RPMI7951 (cell line): ENCODE data around the gene LIPA. TPM values are rescaled to one million over a fixed set of nuclear protein-coding genes. Genes with fewer than 3 reads are reported as not detected.
"Not testable (repeated sequence)": the region's sequence is repeated elsewhere in the genome, so short reads cannot be mapped to it uniquely, and the experiment has no call there.

Source experiments
- DNase-seq: peaks from one replicate; pipeline ENCODE4 v3.0.0-alpha.2; 2012; ENCODE audit warnings: low read depth
- total RNA-seq: library from RNA; depleted of rRNA; stranded (reverse); fragments of >200 nt; shearing (Covaris generic); gene quantifications from 2 replicates; pipeline ENCODE4 v1.2.3, GENCODE V29; 2014; rRNA removed

Gene LIPA
- 57.1 and 74.7 TPM in 2 replicates for total RNA-seq

DNA sequence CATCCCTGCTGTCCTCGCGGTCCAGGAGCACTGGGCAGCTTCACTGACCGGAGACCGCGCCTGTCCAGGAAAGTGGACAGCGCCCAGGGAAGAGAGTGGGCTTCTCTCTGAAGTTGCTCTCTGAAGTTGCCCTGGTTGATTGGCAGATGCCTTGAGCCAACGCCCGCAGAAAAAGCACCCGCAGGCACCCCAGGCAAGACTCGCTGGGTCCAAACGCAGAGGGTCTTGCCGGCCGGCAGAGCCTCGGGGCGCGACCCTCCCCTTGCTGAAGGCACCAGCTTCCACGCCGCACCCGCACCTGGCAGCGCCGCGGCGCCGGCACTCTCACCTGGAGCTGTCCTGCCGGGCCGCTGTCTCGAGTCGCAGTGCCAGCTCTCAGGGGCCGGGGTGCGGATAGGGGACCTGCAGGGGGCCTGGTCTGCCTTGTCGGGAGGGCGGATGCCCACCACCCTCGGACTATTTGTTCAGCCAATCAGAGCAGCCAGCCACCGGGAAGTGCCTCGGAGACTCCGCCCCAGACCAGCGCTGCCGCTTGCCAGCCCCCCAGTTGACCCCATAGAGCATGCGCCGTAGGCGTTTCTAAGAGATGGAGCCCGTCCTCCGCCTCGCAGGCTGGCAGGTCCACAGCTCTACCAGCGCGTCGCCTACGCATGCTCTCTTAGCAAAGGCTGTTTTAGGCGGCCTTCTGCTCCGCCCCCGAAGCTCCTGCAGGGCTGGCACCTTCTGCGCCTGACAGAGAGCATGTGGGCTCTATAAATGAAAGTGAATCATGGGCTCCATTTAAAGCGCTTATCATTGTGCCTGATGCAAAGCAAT is at the start of gene LIPA:
TSS of gene LIPA (minus strand) at position 367 of the 816 bp plus-strand sequence. CDS start 4,127 bp downstream, outside the sequence.
- peak; percentile 97 for DNase-seq

DNA sequence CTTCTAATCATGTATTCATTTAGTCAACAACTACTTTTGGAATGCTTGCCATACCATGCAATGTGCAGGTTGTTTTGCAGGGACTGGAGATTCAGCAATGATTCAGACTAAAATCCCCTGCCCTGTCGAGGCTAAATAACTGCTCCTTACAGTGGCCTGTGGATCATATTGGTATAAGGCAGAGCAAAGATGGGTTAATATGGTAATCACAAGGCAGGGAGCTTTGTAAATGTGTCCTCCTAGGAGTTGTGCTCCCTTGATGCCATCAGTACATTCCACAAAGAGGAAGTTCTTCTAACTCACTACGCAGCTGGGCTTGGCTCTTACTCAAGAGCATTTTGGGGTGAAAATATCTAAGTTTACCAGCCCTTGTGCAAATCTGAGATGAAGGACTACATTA is 49.7 kb upstream of the LIPA start:
- peak; percentile 27 for DNase-seq

DNA sequence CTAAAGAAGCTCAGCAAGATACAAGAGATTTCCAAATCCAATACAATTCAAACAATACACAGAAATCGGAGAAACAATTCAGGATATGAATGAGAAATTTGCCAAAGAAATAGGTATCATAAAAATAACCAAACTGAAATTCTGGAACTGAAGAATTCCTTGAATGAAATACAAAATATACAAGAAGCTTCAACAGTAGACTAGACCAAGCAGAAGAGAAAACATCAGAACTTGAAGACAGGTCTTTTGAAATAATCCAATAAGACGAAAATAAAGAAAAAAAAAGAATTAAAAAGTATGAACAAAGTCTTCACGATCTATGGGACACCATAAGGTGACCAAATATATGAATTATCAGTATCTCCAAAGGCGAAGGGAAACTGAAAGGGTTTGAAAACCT is 47.5 kb upstream of the LIPA start:
- DNase-seq, result no peak

DNA sequence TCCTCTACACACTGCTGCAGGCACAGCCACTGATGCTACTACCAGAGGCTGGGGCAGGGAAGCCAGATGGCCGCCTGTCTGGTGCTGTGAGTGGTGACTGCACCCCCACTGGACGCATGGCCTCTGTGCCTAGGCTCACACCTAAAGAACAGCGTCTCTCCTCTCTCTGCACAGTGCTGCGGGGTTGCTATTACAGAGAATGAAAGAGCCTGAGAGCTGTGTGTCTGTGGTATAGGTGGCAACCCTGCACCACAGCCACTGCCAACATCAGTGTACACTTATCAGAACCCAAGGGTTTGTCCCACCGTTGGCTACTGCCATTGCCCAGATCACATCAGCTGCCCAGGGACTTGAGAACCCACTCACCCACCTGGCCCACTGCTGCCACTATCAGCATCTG is 46.2 kb upstream of the LIPA start:
- no peak for DNase-seq

DNA sequence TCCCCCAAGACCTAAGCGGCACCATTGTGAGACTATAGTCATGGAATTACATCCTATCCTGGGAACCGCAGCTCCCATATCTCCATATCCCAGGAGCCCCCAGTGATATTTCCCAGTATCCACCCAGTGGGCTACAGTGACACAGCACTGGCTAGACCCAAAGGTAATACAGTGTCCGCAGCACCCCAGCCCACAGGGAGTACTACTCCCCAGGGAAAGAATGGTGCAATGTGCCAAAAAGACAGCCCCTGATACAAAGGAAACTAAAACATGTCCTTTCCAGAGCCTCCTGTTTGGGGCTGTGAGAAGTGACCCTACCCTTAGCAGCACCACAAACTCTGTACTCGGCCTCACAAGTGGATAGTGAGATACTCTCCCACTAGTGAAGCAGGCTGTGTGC is 45.8 kb upstream of the LIPA start:
- DNase-seq, result no peak

DNA sequence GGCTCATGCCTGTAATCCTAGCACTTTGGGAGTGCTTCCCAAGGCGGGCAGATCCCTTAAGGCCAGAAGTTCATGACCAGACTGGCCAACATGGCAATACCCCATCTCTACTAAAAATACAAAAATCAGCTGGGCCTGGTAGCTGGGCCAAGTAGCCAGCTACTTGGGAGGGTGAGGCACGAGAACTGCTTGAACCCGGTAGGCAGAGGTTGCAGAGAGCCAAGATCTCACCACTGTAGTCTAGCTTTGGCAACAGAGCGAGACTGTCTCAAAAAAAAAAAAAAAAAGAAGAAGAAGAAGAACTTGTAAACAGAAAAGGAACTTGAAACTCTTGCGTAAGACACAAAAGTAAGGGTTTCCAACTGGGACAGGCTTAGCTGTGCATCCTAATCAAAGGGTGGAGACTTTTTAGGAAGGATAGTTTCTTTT is 44.7 kb upstream of the LIPA start:
- no peak for DNase-seq

DNA sequence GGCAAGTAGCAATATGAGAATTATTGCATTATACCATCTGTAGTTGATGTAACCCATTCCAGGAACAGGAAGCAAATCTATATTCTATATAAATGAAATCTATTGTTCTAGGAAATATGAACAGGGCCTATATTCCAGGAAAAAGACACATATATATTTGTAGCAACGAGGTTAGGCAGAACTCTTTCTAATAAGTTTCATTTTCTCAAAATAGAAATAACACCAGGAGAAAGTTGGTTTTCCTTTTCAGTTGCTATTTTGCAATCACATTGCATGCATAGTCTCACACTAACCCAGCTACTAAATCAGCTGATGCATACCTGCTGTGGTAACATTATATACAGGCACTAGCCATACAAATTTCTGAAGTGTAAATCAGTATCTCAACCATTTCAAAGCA is 44.0 kb upstream of the LIPA start:
- no peak for DNase-seq

DNA sequence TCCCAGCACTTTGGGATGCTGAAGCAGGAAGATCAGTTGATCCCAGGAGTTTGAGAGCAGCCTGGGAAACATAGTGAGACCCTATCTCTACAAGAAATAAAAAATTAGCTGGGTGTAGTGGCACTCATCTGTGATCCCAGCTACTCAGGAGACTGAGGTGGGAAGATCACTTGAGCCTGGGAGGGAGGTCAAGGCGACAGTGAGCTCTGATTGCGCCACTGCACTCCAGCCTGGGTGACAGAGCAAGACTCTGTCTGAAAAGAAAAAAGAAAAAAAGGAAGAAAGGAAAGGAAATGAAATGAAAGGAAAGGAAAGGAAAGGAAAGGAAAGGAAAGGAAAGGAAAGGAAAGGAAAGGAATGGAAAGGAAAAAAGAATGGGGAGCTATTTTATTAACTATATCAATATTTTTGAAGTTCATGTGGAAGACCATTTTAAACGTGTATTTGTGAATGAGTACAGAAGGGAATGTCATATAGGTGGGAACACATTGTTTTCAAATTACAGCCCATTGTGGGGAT is 43.2 kb upstream of the LIPA start:
- no peak for DNase-seq

DNA sequence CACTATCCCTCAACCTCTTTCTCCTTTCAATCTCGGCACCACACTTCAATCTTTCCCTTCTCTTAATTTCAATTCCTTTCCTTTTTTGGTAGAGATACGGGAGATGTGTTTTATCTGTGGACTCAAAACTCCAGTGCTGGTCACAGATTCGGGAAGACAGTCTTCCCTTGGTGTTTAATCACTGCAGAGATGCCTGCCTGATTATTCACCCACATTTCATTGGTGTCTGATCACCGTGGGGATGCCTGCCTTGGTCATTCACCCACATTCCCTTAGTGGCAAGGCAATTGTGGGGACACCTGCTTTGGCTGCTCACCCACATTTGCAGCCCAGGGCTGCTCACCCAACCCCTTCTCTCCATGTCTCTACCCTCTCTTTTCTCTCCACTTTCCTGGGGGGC is 33.7 kb upstream of the LIPA start:
- DNase-seq, result not testable (repeated sequence)

DNA sequence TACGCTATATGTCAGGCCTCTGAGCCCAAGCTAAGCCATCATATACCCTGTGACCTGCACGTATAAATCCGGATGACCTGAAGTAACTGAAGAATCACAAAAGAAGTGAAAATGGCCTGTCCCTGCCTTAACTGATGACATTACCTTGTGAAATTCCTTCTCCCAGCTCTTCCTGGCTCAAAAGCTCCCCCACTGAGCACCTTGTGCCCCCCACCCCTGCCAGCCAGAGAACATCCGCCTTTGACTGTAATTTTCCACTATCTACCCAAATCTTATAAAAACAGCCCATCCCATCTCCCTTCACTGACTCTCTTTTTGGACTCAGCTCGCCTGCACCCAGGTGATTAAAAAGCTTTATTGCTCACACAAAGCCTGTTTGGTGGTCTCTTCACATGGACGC is 33.1 kb upstream of the LIPA start:
- DNase-seq, result not testable (repeated sequence)

DNA sequence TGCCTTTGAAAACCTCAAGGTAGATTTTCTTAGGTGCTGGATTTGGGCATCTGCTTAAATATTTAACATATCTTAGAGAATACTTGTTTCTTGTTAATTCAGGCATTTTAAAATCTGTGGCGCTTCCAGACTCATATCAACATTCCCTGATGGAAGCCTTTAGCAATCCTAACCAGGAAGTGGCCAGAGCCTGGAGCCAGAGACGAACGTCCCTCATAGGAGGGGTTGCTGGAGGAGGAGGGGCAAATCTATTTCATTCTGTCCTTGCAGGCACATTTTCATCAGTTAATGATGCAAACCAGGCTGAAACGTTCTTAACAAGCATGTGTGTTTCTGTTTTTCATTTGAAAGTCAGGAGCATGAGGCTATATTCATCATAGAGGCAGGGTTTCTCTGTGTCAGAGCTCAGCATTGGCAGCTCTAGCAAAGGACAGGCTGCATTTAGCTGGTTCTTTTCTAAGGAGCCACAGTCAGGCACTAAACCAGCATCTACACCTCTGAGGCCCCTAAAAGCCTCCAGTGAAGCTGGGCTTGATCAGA is 32.4 kb upstream of the LIPA start:
- DNase-seq, result peak; percentile 76

DNA sequence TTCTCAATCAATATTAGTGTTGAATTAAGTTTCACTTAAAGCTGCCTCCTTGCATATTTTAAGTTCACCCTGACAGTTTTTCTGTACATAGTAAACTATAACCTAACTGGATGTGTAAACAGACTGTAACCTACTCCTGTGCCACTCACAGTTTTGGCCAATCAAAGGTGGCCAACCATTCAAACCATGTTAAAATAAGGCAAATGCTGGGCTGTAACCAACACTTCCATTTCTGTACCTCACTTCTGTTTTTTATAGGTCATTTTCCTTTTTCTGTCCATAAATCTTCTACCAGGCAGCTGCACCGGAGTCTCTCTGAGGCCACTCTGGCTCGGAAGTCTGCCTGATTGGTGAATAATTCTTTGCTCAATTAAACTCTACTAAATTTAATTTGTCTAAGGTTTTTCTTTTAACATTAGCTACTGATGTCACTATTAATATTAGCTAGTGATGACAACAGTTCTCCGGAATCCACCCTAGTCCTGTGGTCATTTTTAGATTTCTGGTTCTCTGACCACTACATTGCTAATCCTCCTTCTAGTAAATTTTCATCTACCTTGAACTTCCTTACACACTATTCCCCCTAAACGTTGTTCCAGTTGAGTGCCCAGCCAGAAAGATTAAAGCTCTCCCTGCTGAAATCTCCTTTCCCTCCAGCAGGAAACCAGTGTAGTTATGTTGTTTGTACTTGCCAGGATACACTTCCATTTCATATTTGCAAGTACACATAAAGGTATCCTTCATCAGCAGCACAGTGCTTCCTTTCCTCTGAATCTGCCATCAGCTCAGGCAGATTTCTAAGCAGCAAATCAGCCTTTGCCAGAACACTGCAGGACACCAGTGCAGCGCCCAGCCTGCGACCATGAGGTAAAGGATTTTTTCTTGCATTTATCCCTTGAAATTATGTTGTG is 31.7 kb upstream of the LIPA start:
- no peak for DNase-seq

DNA sequence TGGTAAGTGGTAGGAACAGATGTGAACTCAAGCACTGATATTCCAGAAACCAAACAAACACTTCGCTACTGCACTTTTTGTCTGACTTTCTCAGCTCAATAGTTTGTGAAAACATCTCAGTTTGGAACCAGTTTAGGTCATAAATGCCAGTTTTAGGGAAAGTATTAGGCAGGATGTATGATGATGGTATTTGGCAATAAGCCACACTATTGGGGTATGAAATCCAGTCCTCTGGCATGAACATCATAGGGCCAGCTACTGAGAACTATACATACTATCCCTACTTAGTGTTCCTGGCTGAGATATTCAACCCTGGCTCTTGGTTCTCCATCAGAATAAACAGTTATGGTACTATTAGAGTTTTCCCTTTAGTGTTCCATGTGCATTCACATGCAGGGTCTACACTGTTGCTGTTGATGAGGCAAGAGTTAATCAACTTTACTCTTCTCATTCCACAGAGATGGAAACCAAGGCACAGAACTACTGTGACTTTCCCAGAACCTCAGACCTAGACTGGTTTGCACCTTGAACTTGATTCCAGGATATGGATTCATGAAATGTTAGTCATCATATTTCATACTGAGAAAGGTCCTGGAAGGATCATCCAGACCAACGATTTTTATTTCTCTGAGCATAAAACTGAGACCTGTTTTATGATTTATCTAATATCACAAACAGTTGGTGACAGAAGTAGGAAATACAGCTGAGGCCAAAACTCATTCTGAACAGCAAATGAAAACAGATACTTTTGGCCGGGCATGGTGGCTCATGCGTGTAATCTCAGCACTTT is 30.2 kb upstream of the LIPA start:
- DNase-seq, result no peak

DNA sequence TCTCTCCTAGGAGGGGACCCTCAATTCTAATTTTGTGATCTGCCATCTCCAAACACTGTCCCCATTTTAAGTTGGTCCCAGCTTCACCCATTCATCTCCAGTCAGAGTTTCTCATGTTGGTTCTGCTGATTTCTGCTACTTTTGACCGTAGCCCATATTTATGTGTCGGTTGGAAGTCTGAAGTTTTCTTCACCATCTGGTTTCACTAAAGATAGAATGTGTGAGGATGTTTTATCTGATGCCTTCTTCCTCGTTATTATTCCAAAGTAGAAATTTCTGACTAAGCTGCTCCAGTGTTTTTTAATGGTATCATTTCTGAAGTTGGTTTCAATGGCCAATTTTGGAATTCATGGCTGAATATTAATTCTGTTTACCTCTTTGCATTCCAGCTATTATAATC is 28.9 kb upstream of the LIPA start:
- DNase-seq, result no peak

DNA sequence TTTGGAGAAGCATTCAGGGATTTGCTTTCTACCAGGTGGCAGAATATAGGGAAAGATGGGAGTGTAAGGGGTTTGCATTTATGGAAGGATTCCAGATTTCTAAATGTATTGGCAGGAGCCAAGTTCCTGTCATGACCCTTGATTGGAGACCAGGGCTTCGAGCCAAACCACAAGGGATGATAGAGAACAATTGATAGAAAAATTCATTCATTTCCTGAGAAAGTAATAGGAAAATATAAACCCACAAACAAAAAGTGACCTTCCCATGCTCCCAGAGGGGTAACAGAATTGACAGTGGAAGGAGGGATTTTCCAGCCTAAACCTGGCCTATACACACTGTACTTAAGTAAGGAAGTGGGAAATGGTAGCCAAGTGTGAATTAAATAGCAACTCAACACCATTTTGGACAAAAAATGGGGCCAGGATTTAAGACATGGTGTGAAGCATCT is 27.9 kb upstream of the LIPA start:
- peak; percentile 44 for DNase-seq

DNA sequence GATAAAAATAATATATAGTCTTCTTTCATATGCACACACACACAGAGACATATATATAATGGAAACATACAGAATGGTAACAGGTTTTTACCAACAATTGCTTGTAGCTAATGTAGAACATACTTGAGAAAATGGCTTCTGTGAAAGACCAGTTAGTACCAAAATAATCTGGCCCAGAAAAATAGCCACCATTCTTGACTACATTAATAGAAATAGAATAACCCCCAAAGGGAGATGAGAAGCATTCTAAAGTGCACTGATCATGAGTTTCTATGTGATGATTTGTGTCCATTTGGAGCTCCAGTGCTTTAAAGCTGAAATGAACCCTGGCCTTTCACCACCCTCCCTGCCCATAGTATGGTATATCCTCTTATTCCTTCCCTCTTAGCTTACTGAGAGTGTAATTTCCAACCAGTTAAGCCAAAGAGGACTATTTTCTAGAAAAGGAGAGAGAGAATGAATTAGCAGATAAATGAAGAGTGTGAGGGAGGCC is 27.4 kb upstream of the LIPA start:
- no peak for DNase-seq

DNA sequence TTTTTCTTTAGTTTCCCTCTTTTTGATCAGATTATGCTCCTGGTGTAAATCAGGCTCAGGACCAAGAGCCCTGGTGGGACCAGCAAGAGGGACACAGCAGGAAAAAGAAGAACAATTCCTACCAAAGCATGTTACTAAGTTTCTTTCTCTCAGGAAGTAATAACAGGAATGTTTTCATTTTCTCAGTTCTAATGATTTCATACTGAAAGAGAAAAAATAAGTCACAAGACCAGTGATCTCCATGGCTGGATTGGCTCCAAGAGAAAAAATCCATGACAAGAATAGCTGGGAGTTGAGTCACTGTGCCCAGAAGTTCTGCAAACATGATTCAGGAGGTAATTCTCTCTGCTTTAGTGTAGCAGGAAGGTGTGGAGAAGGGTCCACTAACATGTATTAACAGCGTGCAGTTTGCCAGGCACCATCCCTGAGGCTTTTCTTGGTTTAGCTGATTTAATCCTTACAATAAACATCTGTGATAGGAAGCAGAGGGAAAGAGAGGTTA is 26.5 kb upstream of the LIPA start:
- peak; percentile 94 for DNase-seq

DNA sequence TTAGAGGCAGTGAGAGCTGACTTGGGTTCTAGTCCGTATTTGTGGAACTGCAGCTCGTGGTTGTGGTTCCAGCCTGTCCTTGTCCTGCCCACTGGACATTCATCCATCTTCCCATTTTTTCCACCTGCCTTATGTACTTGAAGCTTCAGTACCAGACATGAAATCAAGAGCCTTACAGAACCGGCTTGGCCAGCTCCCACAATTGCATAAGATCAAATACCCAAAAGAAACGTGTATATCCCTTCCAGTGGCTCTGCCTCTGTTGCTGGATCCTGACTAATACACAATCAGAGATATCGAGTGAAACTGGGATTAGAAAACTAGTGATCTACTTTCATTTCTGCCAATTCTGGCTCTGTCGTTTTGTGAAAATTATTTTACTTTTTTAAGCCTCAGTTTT is 23.8 kb upstream of the LIPA start:
- no peak for DNase-seq

DNA sequence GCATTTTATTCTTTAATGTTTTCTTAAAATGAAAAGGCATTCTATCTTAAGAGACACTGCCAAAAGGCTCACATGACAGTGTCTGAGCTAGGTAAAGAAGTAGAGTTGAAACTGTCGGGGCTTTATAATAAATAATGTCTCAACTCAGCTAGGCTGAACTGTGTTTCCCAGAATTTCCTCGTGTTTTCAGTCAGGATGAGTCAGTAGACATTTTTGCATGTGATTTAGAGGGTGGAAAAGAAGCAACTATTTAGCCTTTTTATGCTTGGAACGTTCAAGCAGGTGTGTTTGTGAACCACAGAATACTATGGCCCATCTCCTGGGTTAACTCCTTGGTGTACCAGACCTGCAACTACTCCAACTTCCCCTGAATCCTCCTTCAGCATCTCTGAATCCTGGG is 23.4 kb upstream of the LIPA start:
- no peak for DNase-seq

DNA sequence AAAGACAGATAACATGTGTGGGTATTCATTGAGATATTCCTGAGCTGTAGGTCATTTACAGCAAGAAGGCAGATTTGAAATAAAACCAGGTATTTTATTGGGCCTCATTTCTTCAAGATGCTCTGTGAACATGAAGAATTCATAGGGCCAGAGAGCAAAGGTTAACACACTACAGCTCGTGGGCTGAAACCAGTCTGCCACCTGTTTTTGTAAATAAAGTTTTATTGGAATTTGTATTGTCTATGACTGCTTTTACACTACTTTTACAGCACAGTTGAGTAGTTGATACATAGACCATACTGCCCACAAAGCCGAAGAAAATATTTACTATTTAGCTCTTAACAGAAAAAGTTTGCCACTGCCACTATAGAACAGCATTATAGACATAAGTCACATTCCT is 22.1 kb upstream of the LIPA start:
- no peak for DNase-seq

DNA sequence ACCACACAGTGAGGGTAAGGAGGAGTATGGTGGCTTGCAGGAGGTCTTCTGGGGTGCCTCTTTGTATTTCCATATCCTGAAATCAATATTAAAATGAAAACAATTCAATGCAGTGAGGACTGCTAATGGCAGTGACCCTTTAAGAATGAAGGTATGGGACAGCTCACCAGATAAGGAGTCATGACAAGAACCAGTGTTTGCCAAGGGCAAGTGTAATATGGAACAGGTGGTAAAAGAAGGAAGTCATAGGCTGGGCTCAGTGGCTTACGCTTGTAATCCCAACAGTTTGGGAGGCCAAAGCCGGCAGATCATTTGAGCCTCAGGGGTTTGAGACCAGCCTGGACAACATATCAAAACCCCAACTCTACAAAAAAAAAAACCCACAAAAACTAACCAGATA is 20.0 kb upstream of the LIPA start:
- DNase-seq, result no peak
